HCT116 (cell line): ENCODE results near the gene FNBP1L. TPM values are rescaled to one million over a fixed set of nuclear protein-coding genes. Genes with fewer than 3 reads are reported as not detected.

Experiments
- ATAC-seq: fragments of 200-7000 bp; cut with Tn5 transposase; 2 replicates; pipeline ENCODE4 v1.9.1; 2020; ENCODE audit warnings: mild to moderate bottlenecking, moderate library complexity
- BruUV-seq: library from RNA; stranded (reverse); fragments of 400-500 nt; replicated peaks from 2 replicates; lab custom pipeline; 2021; lab: Mats Ljungman, UMichigan
- CTCF ChIA-PET: fragments of 300-600 bp; sonication (Branson Sonifier 250); formaldehyde crosslinking; loops from one replicate; lab custom pipeline; 2021; ENCODE audit warnings: antibody characterized with exemption; lab: Charles Lee
- POLR2A ChIA-PET: fragments of 300-600, 350-600 bp; sonication (Branson Sonifier 250); formaldehyde crosslinking; loops from one replicate; lab custom pipeline; 2021; ENCODE audit warnings: antibody characterized with exemption; lab: Charles Lee
- RAD21 ChIA-PET, 2 experiments: fragments of 300-600 bp; sonication (Branson Sonifier 250); formaldehyde crosslinking; loops; one replicate each; lab custom pipeline; 2023; ENCODE audit warnings: low total read pairs in 2 of 2; ENCODE audit not compliant: uncharacterized antibody in 2 of 2, unreplicated experiment in 2 of 2, low non-redundant PET in 1 of 2; lab: Charles Lee
- DNase-seq: peaks from one replicate; pipeline ENCODE4 v3.0.0-alpha.2; 2010; ENCODE audit warnings: low read depth, low spot score
- H2AFZ ChIP-seq: fragments of 200-600 bp; shearing (Covaris generic), sonication (generic); 2 replicates; pipeline ENCODE4 v1.6.1; 2017; ENCODE audit warnings: low read depth, mixed run types, mixed read lengths, antibody characterized with exemption, low read length; ENCODE audit not compliant: poor library complexity, severe bottlenecking
- H3K27ac ChIP-seq: 2 replicates; pipeline ENCODE4 v1.5.1; 2012; ENCODE audit warnings: low read depth, low read length
- H3K27me3 ChIP-seq: fragments of 200-600 bp; sonication (generic); 2 replicates; pipeline ENCODE4 v1.6.1; 2016; ENCODE audit warnings: mixed run types, low read length, mixed read lengths; ENCODE audit not compliant: insufficient read depth
- H3K36me3 ChIP-seq, 2 experiments: fragments of 200-500 bp in 1 of 2; fragments of 200-600 bp in 1 of 2; sonication (Bioruptor generic) in 1 of 2; sonication (generic) in 1 of 2; 2 replicates each; pipeline versions ENCODE4 v1.5.1 to v1.6.1; 2014 to 2016; ENCODE audit warnings: low read length in 2 of 2, inconsistent platforms in 1 of 2, mixed read lengths in 1 of 2, mixed run types in 1 of 2; ENCODE audit not compliant: insufficient read depth in 2 of 2, control insufficient read depth in 1 of 2
- H3K4me1 ChIP-seq, 2 experiments: fragments of 200-600 bp in 1 of 2; sonication (generic) in 1 of 2; 2 replicates each; pipeline versions ENCODE4 v1.5.1 to v1.6.1; 2012 to 2017; ENCODE audit warnings: low read length in 2 of 2, inconsistent platforms in 1 of 2, mild to moderate bottlenecking in 1 of 2, mixed read lengths in 1 of 2, mixed run types in 1 of 2, moderate library complexity in 1 of 2; ENCODE audit not compliant: insufficient read depth in 2 of 2, control insufficient read depth in 1 of 2
- H3K4me2 ChIP-seq: fragments of 200-600 bp; sonication (generic); 2 replicates; pipeline ENCODE4 v1.6.1; 2017; ENCODE audit warnings: mixed run types, low read length, mixed read lengths
- H3K4me3 ChIP-seq, 2 experiments: fragments of 200-600 bp in 1 of 2; sonication (generic) in 1 of 2; replicated peaks in 1 of 2; 2 replicates each; pipeline ENCODE4 v1.5.1; 2011 to 2016; ENCODE audit warnings: low read length in 2 of 2, control low read depth in 1 of 2, low read depth in 1 of 2, mild to moderate bottlenecking in 1 of 2, mixed read lengths in 1 of 2, mixed run types in 1 of 2
- H3K79me2 ChIP-seq: fragments of 200-600 bp; sonication (generic); 2 replicates; pipeline ENCODE4 v1.6.1; 2017; ENCODE audit warnings: mild to moderate bottlenecking, mixed run types, low read length, moderate library complexity, mixed read lengths; ENCODE audit not compliant: insufficient read depth
- H3K9ac ChIP-seq: fragments of 200-600 bp; sonication (generic); 2 replicates; pipeline ENCODE4 v1.6.1; 2016; ENCODE audit warnings: low read length, mixed read lengths
- H3K9me2 ChIP-seq: fragments of 200-600 bp; sonication (generic), shearing (Covaris generic); 2 replicates; pipeline ENCODE4 v1.6.1; 2017; ENCODE audit warnings: mixed run types, mild to moderate bottlenecking, moderate library complexity; ENCODE audit not compliant: insufficient read depth
- H3K9me3 ChIP-seq, 2 experiments: fragments of 200-500 bp in 1 of 2; fragments of 200-600 bp in 1 of 2; sonication (Bioruptor generic) in 1 of 2; sonication (generic) in 1 of 2; 2 replicates each; pipeline ENCODE4 v1.6.1; 2014 to 2017; ENCODE audit warnings: low read length in 2 of 2, mixed read lengths in 2 of 2, inconsistent platforms in 1 of 2, low read depth in 1 of 2, mild to moderate bottlenecking in 1 of 2, mixed run types in 1 of 2, moderate library complexity in 1 of 2; ENCODE audit not compliant: control insufficient read depth in 1 of 2, insufficient read depth in 1 of 2
- H4K20me1 ChIP-seq: fragments of 200-600 bp; sonication (generic), shearing (Covaris generic); 2 replicates; pipeline ENCODE4 v1.6.1; 2017; ENCODE audit warnings: mixed run types, mild to moderate bottlenecking, moderate library complexity; ENCODE audit not compliant: insufficient read depth
- ATF3 ChIP-seq: IDR thresholded peaks from 2 replicates; pipeline ENCODE4 v1.6.1; 2012
- CBX3 ChIP-seq: IDR thresholded peaks from 2 replicates; pipeline ENCODE4 v1.6.1; 2012; ENCODE audit warnings: low read depth
- CEBPB ChIP-seq: IDR thresholded peaks from 2 replicates; pipeline ENCODE4 v1.6.1; 2012; ENCODE audit warnings: low read depth
- CTCF ChIP-seq, 3 experiments: fragments of 200-600 bp in 1 of 3; sonication (generic) in 1 of 3; IDR thresholded peaks in 2 of 3; conservative IDR thresholded peaks in 1 of 3; 2 replicates each; pipeline ENCODE4 v1.5.1; 2012 to 2017; ENCODE audit warnings: low read depth in 2 of 3, low read length in 2 of 3, antibody characterized with exemption in 1 of 3, borderline replicate concordance in 1 of 3, control low read depth in 1 of 3, mild to moderate bottlenecking in 1 of 3, mixed read lengths in 1 of 3, mixed run types in 1 of 3, moderate library complexity in 1 of 3; ENCODE audit not compliant: insufficient read depth in 1 of 3
- EGR1 ChIP-seq: IDR thresholded peaks from 2 replicates; pipeline ENCODE4 v1.6.1; 2012; ENCODE audit warnings: low read depth
- ELF1 ChIP-seq: IDR thresholded peaks from 2 replicates; pipeline ENCODE4 v1.6.1; 2012; ENCODE audit warnings: low read depth, borderline replicate concordance
- EZH2 ChIP-seq: fragments of 200-600 bp; sonication (generic); IDR thresholded peaks from 2 replicates; pipeline ENCODE4 v1.6.1; 2017; ENCODE audit warnings: antibody characterized with exemption, mixed run types
- JUND ChIP-seq: IDR thresholded peaks from 2 replicates; pipeline ENCODE4 v1.6.1; 2012
- MAX ChIP-seq: IDR thresholded peaks from 2 replicates; pipeline ENCODE4 v1.6.1; 2012
- POLR2A ChIP-seq: IDR thresholded peaks from 2 replicates; pipeline ENCODE4 v1.7.0; 2011; ENCODE audit warnings: borderline replicate concordance; ENCODE audit not compliant: insufficient read depth, insufficient read length; ENCODE audit errors: extremely low read depth
- POLR2AphosphoS5 ChIP-seq: IDR thresholded peaks from 2 replicates; pipeline ENCODE4 v1.6.1; 2011; ENCODE audit warnings: mild to moderate bottlenecking, low read depth, low read length, moderate library complexity
- REST ChIP-seq: IDR thresholded peaks from 2 replicates; pipeline ENCODE4 v1.6.1; 2012; ENCODE audit warnings: low read depth
- SIN3A ChIP-seq: IDR thresholded peaks from 2 replicates; pipeline ENCODE4 v1.6.1; 2012; ENCODE audit warnings: low read depth
- SP1 ChIP-seq: IDR thresholded peaks from 2 replicates; pipeline ENCODE4 v1.6.1; 2012; ENCODE audit warnings: low read depth
- SRF ChIP-seq: IDR thresholded peaks from 2 replicates; pipeline ENCODE4 v1.6.1; 2012; ENCODE audit warnings: low read depth
- TCF7L2 ChIP-seq: IDR thresholded peaks from 2 replicates; pipeline ENCODE4 v1.7.0; 2011; ENCODE audit warnings: borderline replicate concordance, inconsistent platforms; ENCODE audit not compliant: insufficient read depth, insufficient read length; ENCODE audit errors: extremely low read depth
- YY1 ChIP-seq: IDR thresholded peaks from 2 replicates; pipeline ENCODE4 v1.6.1; 2011; ENCODE audit warnings: low read length, low read depth, moderate library complexity, mild to moderate bottlenecking; ENCODE audit not compliant: insufficient replicate concordance; ENCODE audit errors: extremely low read depth
- ZBTB33 ChIP-seq: IDR thresholded peaks from 2 replicates; pipeline ENCODE4 v1.6.1; 2011; ENCODE audit warnings: mild to moderate bottlenecking, low read length, moderate library complexity; ENCODE audit not compliant: insufficient replicate concordance; ENCODE audit errors: extremely low read depth
- ZFX ChIP-seq: fragments of 450-650 bp; IDR thresholded peaks from 2 replicates; pipeline ENCODE4 v1.6.1; 2017
- ZNF274 ChIP-seq: fragments of 200-500 bp; sonication (Bioruptor generic); IDR thresholded peaks from 2 replicates; pipeline ENCODE4 v1.6.1; 2014; ENCODE audit warnings: mild to moderate bottlenecking, low read depth, low read length, inconsistent platforms
- intact Hi-C: fragments of 100-400 bp; cut with micrococcal nuclease; formaldehyde crosslinking; loops from 2 replicates; pipeline ENCODE4 v1.10.0; 2022
- total RNA-seq: library from RNA; stranded (reverse); gene quantifications from one replicate; pipeline ENCODE4 v1.2.1, GENCODE V29; 2021; ENCODE audit not compliant: unreplicated experiment

The FNBP1L gene
- total RNA-seq, 1 experiment from 2014 or later, result 26.1 TPM

- TF ChIP-seq ZNF274 (no peak), YY1 (no peak), EGR1 (no peak), SP1 (no peak), CBX3 (no peak), ELF1 (no peak), CEBPB (no peak), ATF3 (no peak), REST (no peak), EZH2 (no peak), CTCF (IDR thresholded peaks at IDR 0.05 in 2 of 3, conservative IDR thresholded peaks at IDR 0.05 in 1 of 3; ENCODE audit: borderline replicate concordance in 1 of 3, insufficient read depth in 1 of 3, low read depth in 2 of 3, low read length in 2 of 3) (no peak), POLR2AphosphoS5 (no peak), MAX (no peak), POLR2A (no peak), ZFX (no peak), SRF (no peak), TCF7L2 (no peak), SIN3A (no peak), JUND (no peak), ZBTB33 (no peak)
- no peaks in the 10 kb centered on the region for H3K27me3 ChIP-seq
- POLR2A ChIA-PET, result no interaction called here
- RAD21 ChIA-PET, result no interaction called here
- H3K4me2 ChIP-seq, result no peak overlapping the region
- no peak overlapping the region for H3K4me3 ChIP-seq
- no peaks in the 10 kb centered on the region for H3K36me3 ChIP-seq
- intact Hi-C loops, result no loop called here
- no peak overlapping the region for H3K9ac ChIP-seq
- ATAC-seq (no peak), DNase-seq (no peak)
- H3K27ac ChIP-seq, result no peak overlapping the region
- CTCF ChIA-PET, result no interaction called here
- no peaks in the 10 kb centered on the region for H3K9me2 ChIP-seq
- no peaks in the 10 kb centered on the region for H4K20me1 ChIP-seq
- no peak overlapping the region for H2AFZ ChIP-seq
- H3K79me2 ChIP-seq, result no peaks in the 10 kb centered on the region
- no TSS peak for BruUV-seq
- H3K4me1 ChIP-seq, result no peaks in the 10 kb centered on the region
- H3K9me3 ChIP-seq, result peaks cover 0 to 4% of the 10 kb centered on the region in 2 experiments; a peak in 1 of 4 replicates
Measured at GRCh38 chr1:93408203-93408602, 39.7 kb upstream of the FNBP1L start.
